Lower lobe of right lung (tissue), 2 donors: ENCODE data around the gene MEGF11. TPM values are rescaled to one million over a fixed set of nuclear protein-coding genes. Genes with fewer than 3 reads are reported as not detected.

Experiments used
- ATAC-seq, 2 donors: fragments of 200-7000 bp; cut with Tn5 transposase; one replicate each; pipeline ENCODE4 v1.9.1; 2020 to 2022; ENCODE audit warnings: mild to moderate bottlenecking in 2 of 2, moderate library complexity in 2 of 2
- DNase-seq: peaks from one replicate; pipeline ENCODE4 v3.0.0-alpha.2; 2020
- H3K27ac ChIP-seq: fragments of 200-600 bp; one replicate; pipeline ENCODE4 v1.8.0; 2022
- H3K27me3 ChIP-seq: fragments of 200-600 bp; one replicate; pipeline ENCODE4 v1.8.0; 2022; ENCODE audit warnings: low read depth
- H3K36me3 ChIP-seq: fragments of 200-600 bp; one replicate; pipeline ENCODE4 v1.8.0; 2022; ENCODE audit warnings: mild to moderate bottlenecking
- H3K4me1 ChIP-seq: fragments of 200-600 bp; one replicate; pipeline ENCODE4 v1.8.0; 2022
- H3K4me3 ChIP-seq: fragments of 200-600 bp; one replicate; pipeline ENCODE4 v1.8.0; 2022; ENCODE audit warnings: mild to moderate bottlenecking
- H3K9me3 ChIP-seq: fragments of 200-600 bp; one replicate; pipeline ENCODE4 v1.8.0; 2022
- CTCF ChIP-seq: fragments of 200-600 bp; IDR thresholded peaks from one replicate; pipeline ENCODE4 v1.8.0; 2022; ENCODE audit warnings: antibody characterized with exemption, mild to moderate bottlenecking
- intact Hi-C: fragments of 100-400 bp; cut with DNase I; formaldehyde crosslinking; loops from one replicate; pipeline ENCODE4 v1.11.0; 2022
- total RNA-seq: library from RNA; stranded (reverse); fragmentation: NEBNext Ultra II Directional; extraction: Animal tissue kit (Norgen Biotek cat#: 25700); gene quantifications from one replicate; pipeline ENCODE4 v1.2.1, GENCODE V29; 2021
- donor health status: DM: no; HTN: yes; CAD: no; lungs with severe emphysema.

Gene MEGF11
- total RNA-seq, 1 donor from 2014 or later, result not detected

GRCh38 chr15:66256692-66257091, 3.1 kb upstream of the MEGF11 start:
- H3K4me1 ChIP-seq, result peaks cover 27% of the 10 kb centered on the region
- no peak for ATAC-seq
- H3K9me3 ChIP-seq, result no peaks in the 10 kb centered on the region
- no peaks in the 10 kb centered on the region for H3K36me3 ChIP-seq
- H3K4me3 ChIP-seq, result no peak overlapping the region
- no peak overlapping the region for H3K27ac ChIP-seq
- peaks cover 54% of the 10 kb centered on the region for H3K27me3 ChIP-seq
- no peak for TF ChIP-seq CTCF
- intact Hi-C loops, result no loop called here
- DNase-seq, result no peak

- ATAC-seq (no peak), DNase-seq (no peak)
- H3K27ac ChIP-seq, result no peak overlapping the region
- no peak overlapping the region for H3K4me3 ChIP-seq
- no peaks in the 10 kb centered on the region for H3K9me3 ChIP-seq
- H3K4me1 ChIP-seq, result peaks cover 29% of the 10 kb centered on the region
- TF ChIP-seq CTCF, result no peak
- peaks cover 69% of the 10 kb centered on the region for H3K27me3 ChIP-seq
- no peaks in the 10 kb centered on the region for H3K36me3 ChIP-seq
- intact Hi-C loops, result no loop called here
These were observed 1.6 kb upstream of the MEGF11 start for GRCh38 chr15:66254951-66255676.

GRCh38 chr15:66254089-66254950, 770 bp upstream of the MEGF11 start:
- no peak for TF ChIP-seq CTCF
- intact Hi-C loops, result no loop called here
- Histone ChIP-seq H3K27me3 (peaks cover 75% of the 10 kb centered on the region), H3K36me3 (no peaks in the 10 kb centered on the region), H3K4me3 (peak overlapping the region; percentile 64), H3K4me1 (peaks cover 29% of the 10 kb centered on the region), H3K9me3 (no peaks in the 10 kb centered on the region), H3K27ac (no peak overlapping the region)
- DNase-seq (no peak), ATAC-seq (no peak)

- TF ChIP-seq CTCF, result no peak
- Histone ChIP-seq H3K9me3 (no peaks in the 10 kb centered on the region), H3K27me3 (peaks cover 75% of the 10 kb centered on the region), H3K4me3 (peak overlapping the region; percentile 64), H3K4me1 (peaks cover 29% of the 10 kb centered on the region), H3K36me3 (no peaks in the 10 kb centered on the region), H3K27ac (no peak overlapping the region)
- intact Hi-C loops, result no loop called here
- DNase-seq (no peak), ATAC-seq (peak; percentile 50 to 52)
These were observed 699 bp downstream of the MEGF11 start for GRCh38 chr15:66252685-66253417.
